HepG2 (cell line): Measurements from ENCODE around the gene ABCB8. TPM values are rescaled to one million over a fixed set of nuclear protein-coding genes. Genes with fewer than 3 reads are reported as not detected.
A peak's percentile ranks its signal among the peaks of the same experiment; 100 is the strongest.

Source experiments
- BRCA1 ChIP-seq: sonication (generic); formaldehyde crosslinking; IDR thresholded peaks from 2 replicates; pipeline ENCODE4 v1.4.0; 2020; ENCODE audit warnings: missing genetic modification reagents
- PHF8 ChIP-seq: sonication (generic); formaldehyde crosslinking; IDR thresholded peaks from 2 replicates; pipeline ENCODE4 v1.5.0; 2020; ENCODE audit warnings: missing genetic modification reagents
- WIZ ChIP-seq: sonication (generic); formaldehyde crosslinking; IDR thresholded peaks from 2 replicates; pipeline ENCODE4 v1.5.1; 2020; ENCODE audit warnings: mild to moderate bottlenecking, missing genetic modification reagents
- ZBTB20 ChIP-seq: sonication (generic); formaldehyde crosslinking; IDR thresholded peaks from 2 replicates; pipeline ENCODE4 v1.8.1; 2023; ENCODE audit warnings: missing genetic modification reagents, low read depth, mild to moderate bottlenecking, borderline replicate concordance
- ZBTB40 ChIP-seq, 2 experiments: fragments of 450-650 bp in 1 of 2; sonication (generic) in 1 of 2; formaldehyde crosslinking in 1 of 2; IDR thresholded peaks; 2 replicates each; pipeline versions ENCODE4 v1.6.1 to v1.8.0; 2016 to 2022; ENCODE audit warnings: antibody characterized with exemption in 1 of 2, mild to moderate bottlenecking in 1 of 2, missing genetic modification reagents in 1 of 2
- ZBTB7A ChIP-seq: sonication (generic); formaldehyde crosslinking; IDR thresholded peaks from 2 replicates; pipeline ENCODE4 v1.8.0; 2022; ENCODE audit warnings: mild to moderate bottlenecking, missing genetic modification reagents
- ZC3H4 ChIP-seq: sonication (generic); formaldehyde crosslinking; IDR thresholded peaks from 2 replicates; pipeline ENCODE4 v1.4.0; 2020; ENCODE audit warnings: missing genetic modification reagents, borderline replicate concordance
- ZNF589 ChIP-seq: sonication (generic); formaldehyde crosslinking; conservative IDR thresholded peaks from 2 replicates; pipeline ENCODE4 v1.8.0; 2022; ENCODE audit warnings: mild to moderate bottlenecking, moderate library complexity, missing genetic modification reagents
- ZNF607 ChIP-seq: sonication (generic); formaldehyde crosslinking; IDR thresholded peaks from 2 replicates; pipeline ENCODE4 v1.5.1; 2020; ENCODE audit warnings: missing genetic modification reagents, mild to moderate bottlenecking, borderline replicate concordance
- ZNF770 ChIP-seq: sonication (generic); formaldehyde crosslinking; IDR thresholded peaks from 2 replicates; pipeline ENCODE4 v1.5.0; 2020; ENCODE audit warnings: mild to moderate bottlenecking, missing genetic modification reagents
- ZSCAN21 ChIP-seq: sonication (generic); formaldehyde crosslinking; IDR thresholded peaks from 2 replicates; pipeline ENCODE4 v1.8.0; 2022; ENCODE audit warnings: mild to moderate bottlenecking, missing genetic modification reagents, moderate library complexity, borderline replicate concordance
- polyA plus RNA-seq, 8 experiments: library from polyadenylated mRNA; depleted of rRNA in 3 of 8; stranded (reverse) in 7 of 8; unstranded in 1 of 8; fragments of >200 nt; fragmentation: Illumina TruSeq in 4 of 8; extraction: Trizol in 4 of 8; gene quantifications; 2 replicates each; pipeline versions ENCODE4 v1.2.1 to v1.2.3, GENCODE V29; 2011 to 2016; ENCODE audit warnings: low read depth in 4 of 8, missing spikeins in 1 of 8, mixed read lengths in 1 of 8; ENCODE audit not compliant: insufficient read depth in 1 of 8
- total RNA-seq, 5 experiments: library from RNA; depleted of rRNA; stranded (reverse); fragments of >200 nt; fragmentation: Illumina TruSeq; extraction: Trizol; gene quantifications; 2 replicates each; pipeline ENCODE4 v1.2.3, GENCODE V29; 2016; ENCODE audit warnings: low read depth in 1 of 5
- TF ChIP-seq, protein P1 (sequence below): IDR thresholded peaks from 2 replicates; pipeline ENCODE4 v1.6.1; 2012; ENCODE audit warnings: inconsistent platforms
- TF ChIP-seq, protein P2 (sequence below): sonication (generic); formaldehyde crosslinking; IDR thresholded peaks from 2 replicates; pipeline ENCODE4 v1.4.0; 2020; ENCODE audit warnings: missing genetic modification reagents

The ABCB8 gene
- total and polyA plus RNA-seq, 2 of the 13 experiments (the other 11 are each of a cell fraction or from before 2014, with no cell fraction given): 6.6 to 16.7 TPM

GRCh38 chr7:151058781-151059366, 30.6 kb downstream of the ABCB8 start (continued):
- TF ChIP-seq, protein P1, sequence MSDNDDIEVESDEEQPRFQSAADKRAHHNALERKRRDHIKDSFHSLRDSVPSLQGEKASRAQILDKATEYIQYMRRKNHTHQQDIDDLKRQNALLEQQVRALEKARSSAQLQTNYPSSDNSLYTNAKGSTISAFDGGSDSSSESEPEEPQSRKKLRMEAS: 0 out of 2 replicates have a peak, but pooled peaks have one; percentile 2
- TF ChIP-seq ZBTB20 (CRISPR knock-in tag): 0 out of 2 replicates have a peak, but pooled peaks have one; percentile 5
- TF ChIP-seq ZNF607: peak; percentile 2; the same call in 1 of the 2 replicates
- TF ChIP-seq ZBTB40 (IDR thresholded peaks at IDR 0.05): no peak
- no peak for TF ChIP-seq ZBTB40 (CRISPR knock-in tag; IDR thresholded peaks at IDR 0.05)
- 0 out of 2 replicates have a peak, but pooled peaks have one; percentile 7 for TF ChIP-seq ZNF589 (CRISPR knock-in tag)
- 0 out of 2 replicates have a peak, but pooled peaks have one; percentile 23 for TF ChIP-seq ZSCAN21
- TF ChIP-seq, protein P2, sequence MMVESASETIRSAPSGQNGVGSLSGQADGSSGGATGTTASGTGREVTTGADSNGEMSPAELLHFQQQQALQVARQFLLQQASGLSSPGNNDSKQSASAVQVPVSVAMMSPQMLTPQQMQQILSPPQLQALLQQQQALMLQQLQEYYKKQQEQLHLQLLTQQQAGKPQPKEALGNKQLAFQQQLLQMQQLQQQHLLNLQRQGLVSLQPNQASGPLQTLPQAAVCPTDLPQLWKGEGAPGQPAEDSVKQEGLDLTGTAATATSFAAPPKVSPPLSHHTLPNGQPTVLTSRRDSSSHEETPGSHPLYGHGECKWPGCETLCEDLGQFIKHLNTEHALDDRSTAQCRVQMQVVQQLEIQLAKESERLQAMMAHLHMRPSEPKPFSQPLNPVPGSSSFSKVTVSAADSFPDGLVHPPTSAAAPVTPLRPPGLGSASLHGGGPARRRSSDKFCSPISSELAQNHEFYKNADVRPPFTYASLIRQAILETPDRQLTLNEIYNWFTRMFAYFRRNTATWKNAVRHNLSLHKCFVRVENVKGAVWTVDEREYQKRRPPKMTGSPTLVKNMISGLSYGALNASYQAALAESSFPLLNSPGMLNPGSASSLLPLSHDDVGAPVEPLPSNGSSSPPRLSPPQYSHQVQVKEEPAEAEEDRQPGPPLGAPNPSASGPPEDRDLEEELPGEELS (CRISPR knock-in tag): 0 out of 2 replicates have a peak, but pooled peaks have one; percentile 30
- TF ChIP-seq WIZ: 0 out of 2 replicates have a peak, but pooled peaks have one; percentile 12
- TF ChIP-seq BRCA1 (CRISPR knock-in tag): no peak
- 0 out of 2 replicates have a peak, but pooled peaks have one; percentile 16 for TF ChIP-seq ZNF770 (CRISPR knock-in tag)
- TF ChIP-seq ZBTB7A (CRISPR knock-in tag): 0 out of 2 replicates have a peak, but pooled peaks have one; percentile 12
- TF ChIP-seq PHF8: 0 out of 2 replicates have a peak, but pooled peaks have one; percentile 5
- no peak for TF ChIP-seq ZC3H4
